ENCODE results near the gene TBC1D22A. TPM values are rescaled to one million over a fixed set of nuclear protein-coding genes. Genes with fewer than 3 reads are reported as not detected.

Gene TBC1D22A
- total RNA-seq, 6 experiments from 2014 or later: 20.4 to 24.1 (median 22.2) TPM

GRCh38 chr22:46962406-46962805 lies 200.0 kb downstream of the TBC1D22A start:
- peaks cover 5% of the 10 kb centered on the region; the same call in 1 of the 2 replicates for H3K4me1 Mint-ChIP-seq (ENCODE audit: low read depth)
- DNase-seq: no peak
- no peak for TF ChIP-seq CTCF (IDR thresholded peaks at IDR 0.05)
- no peaks in the 10 kb centered on the region for H3K27me3 Mint-ChIP-seq (ENCODE audit: insufficient read depth)
- peaks cover 4% of the 10 kb centered on the region; the same call in 1 of the 2 replicates for H3K36me3 Mint-ChIP-seq (ENCODE audit: low read depth)
- no peak overlapping the region for H3K27ac Mint-ChIP-seq
- no peak overlapping the region for H3K4me3 Mint-ChIP-seq
- H3K9me3 Mint-ChIP-seq: no peaks in the 10 kb centered on the region

GRCh38 chr22:46963672-46964545 lies 201.5 kb downstream of the TBC1D22A start:
- Mint-ChIP-seq H3K27me3 (ENCODE audit: insufficient read depth) (no peaks in the 10 kb centered on the region), H3K27ac (no peak overlapping the region), H3K36me3 (ENCODE audit: low read depth) (peaks cover 4% of the 10 kb centered on the region; the same call in 1 of the 2 replicates), H3K4me1 (ENCODE audit: low read depth) (peaks cover 5% of the 10 kb centered on the region; the same call in 1 of the 2 replicates), H3K4me3 (no peak overlapping the region), H3K9me3 (no peaks in the 10 kb centered on the region)
- DNase-seq: no peak
- TF ChIP-seq CTCF (IDR thresholded peaks at IDR 0.05): no peak

GRCh38 chr22:46964773-46965550 lies 202.5 kb downstream of the TBC1D22A start:
- peaks cover 5% of the 10 kb centered on the region; the same call in 1 of the 2 replicates for H3K4me1 Mint-ChIP-seq (ENCODE audit: low read depth)

GRCh38 chr22:46965555-46966494 lies 203.4 kb downstream of the TBC1D22A start:
- H3K27me3 Mint-ChIP-seq (ENCODE audit: insufficient read depth): no peaks in the 10 kb centered on the region
- no peak overlapping the region for H3K4me3 Mint-ChIP-seq
- H3K4me1 Mint-ChIP-seq (ENCODE audit: low read depth): peaks cover 5% of the 10 kb centered on the region; the same call in 1 of the 2 replicates
- peaks cover 4% of the 10 kb centered on the region; the same call in 1 of the 2 replicates for H3K36me3 Mint-ChIP-seq (ENCODE audit: low read depth)
- DNase-seq: no peak
- no peaks in the 10 kb centered on the region for H3K9me3 Mint-ChIP-seq
- no peak overlapping the region for H3K27ac Mint-ChIP-seq
- no peak for TF ChIP-seq CTCF (IDR thresholded peaks at IDR 0.05)

More at GRCh38 chr22:46964773-46965550, 202.5 kb downstream of the TBC1D22A start:
- H3K27ac Mint-ChIP-seq: no peak overlapping the region
- H3K9me3 Mint-ChIP-seq: no peaks in the 10 kb centered on the region
- no peak for DNase-seq
- no peak overlapping the region for H3K4me3 Mint-ChIP-seq
- H3K27me3 Mint-ChIP-seq (ENCODE audit: insufficient read depth): no peaks in the 10 kb centered on the region
- TF ChIP-seq CTCF (IDR thresholded peaks at IDR 0.05): no peak
- peaks cover 4% of the 10 kb centered on the region; the same call in 1 of the 2 replicates for H3K36me3 Mint-ChIP-seq (ENCODE audit: low read depth)

- H3K27me3 Mint-ChIP-seq (ENCODE audit: insufficient read depth): no peaks in the 10 kb centered on the region
- no peak overlapping the region for H3K27ac Mint-ChIP-seq
- no peak for DNase-seq
- peaks cover 5% of the 10 kb centered on the region; the same call in 1 of the 2 replicates for H3K4me1 Mint-ChIP-seq (ENCODE audit: low read depth)
- peaks cover 4% of the 10 kb centered on the region; the same call in 1 of the 2 replicates for H3K36me3 Mint-ChIP-seq (ENCODE audit: low read depth)
- H3K9me3 Mint-ChIP-seq: no peaks in the 10 kb centered on the region
- TF ChIP-seq CTCF (IDR thresholded peaks at IDR 0.05): no peak
- no peak overlapping the region for H3K4me3 Mint-ChIP-seq
Measured at GRCh38 chr22:46966495-46966845, 204.0 kb downstream of the TBC1D22A start.

Measured in HFFc6 (cell line).